Gastrocnemius medialis (tissue), 4 donors: ENCODE results near the gene ATP13A3. TPM values are rescaled to one million over a fixed set of nuclear protein-coding genes. Genes with fewer than 3 reads are reported as not detected.

Experiments
- ATAC-seq, 2 donors: fragments of 150-250 bp; one replicate each; pipeline ENCODE4 v1.9.1; 2016
- DNase-seq, 2 donors: peaks; one replicate each; pipeline ENCODE4 v3.0.0-alpha.2; 2019
- H3K27ac ChIP-seq, 4 donors: fragments of 200-600 bp; sonication (generic); 1 replicate in 1 of 4; 2 replicates in 3 of 4; pipeline ENCODE4 v1.5.1; 2016 to 2018; ENCODE audit warnings: mild to moderate bottlenecking in 2 of 4, moderate library complexity in 1 of 4
- H3K27me3 ChIP-seq, 3 donors: fragments of 200-600 bp; sonication (generic) in 2 of 3; 1 replicate in 1 of 3; 2 replicates in 2 of 3; pipeline versions ENCODE4 v1.5.1 to v1.6.0; 2016 to 2019; ENCODE audit warnings: mild to moderate bottlenecking in 1 of 3, moderate library complexity in 1 of 3
- H3K36me3 ChIP-seq, 2 donors: fragments of 200-600 bp; sonication (generic) in 1 of 2; one replicate each; pipeline ENCODE4 v1.5.1; 2017 to 2018
- H3K4me1 ChIP-seq, 2 donors: fragments of 200-600 bp; sonication (generic) in 1 of 2; one replicate each; pipeline ENCODE4 v1.5.1; 2016 to 2017; ENCODE audit warnings: mild to moderate bottlenecking in 2 of 2
- H3K4me3 ChIP-seq, 4 donors: fragments of 200-600 bp; sonication (generic) in 3 of 4; 1 replicate in 1 of 4; 2 replicates in 3 of 4; pipeline ENCODE4 v1.5.1; 2016 to 2019; ENCODE audit warnings: mild to moderate bottlenecking in 2 of 4
- H3K9me3 ChIP-seq, 3 donors: fragments of 200-600 bp; sonication (generic) in 2 of 3; 1 replicate in 1 of 3; 2 replicates in 2 of 3; pipeline ENCODE4 v1.5.1; 2016 to 2019
- POLR2A ChIP-seq, 2 donors: fragments of 450-650 bp; IDR thresholded peaks; one replicate each; pipeline ENCODE4 v1.6.1; 2017; ENCODE audit warnings: antibody characterized with exemption in 2 of 2, mild to moderate bottlenecking in 2 of 2, moderate library complexity in 2 of 2
- in situ Hi-C, 4 donors: fragments of 200-750 bp; cut with MboI; loops; one replicate each; pipeline versions ENCODE4 v1.15.0 to v1.8.0; 2017; ENCODE audit warnings: low sequenced_read_pairs in 4 of 4
- intact Hi-C: fragments of 100-400 bp; cut with DNase I; formaldehyde crosslinking; loops from one replicate; pipeline ENCODE4 v1.15.1; 2023; ENCODE audit warnings: low total_unique reads
- total RNA-seq, 4 donors: library from RNA; depleted of rRNA; stranded (reverse); fragments of >200 nt; gene quantifications; one replicate each; pipeline versions ENCODE4 v1.1.0 to v1.2.3, GENCODE V29; 2016
- TF ChIP-seq, protein P1 (sequence below), 5 experiments: fragments of 450-650 bp in 3 of 5; fragments of 200-600 bp in 2 of 5; sonication (generic) in 2 of 5; IDR thresholded peaks in 4 of 5; conservative IDR thresholded peaks in 1 of 5; 1 replicate in 4 of 5; 2 replicates in 1 of 5; pipeline ENCODE4 v1.5.1; 2016 to 2019; ENCODE audit warnings: antibody characterized with exemption in 5 of 5, mild to moderate bottlenecking in 3 of 5, moderate library complexity in 3 of 5

ATP13A3 gene
- total RNA-seq, 4 donors from 2014 or later: 31.8 to 90.2 (median 57.3) TPM

DNA sequence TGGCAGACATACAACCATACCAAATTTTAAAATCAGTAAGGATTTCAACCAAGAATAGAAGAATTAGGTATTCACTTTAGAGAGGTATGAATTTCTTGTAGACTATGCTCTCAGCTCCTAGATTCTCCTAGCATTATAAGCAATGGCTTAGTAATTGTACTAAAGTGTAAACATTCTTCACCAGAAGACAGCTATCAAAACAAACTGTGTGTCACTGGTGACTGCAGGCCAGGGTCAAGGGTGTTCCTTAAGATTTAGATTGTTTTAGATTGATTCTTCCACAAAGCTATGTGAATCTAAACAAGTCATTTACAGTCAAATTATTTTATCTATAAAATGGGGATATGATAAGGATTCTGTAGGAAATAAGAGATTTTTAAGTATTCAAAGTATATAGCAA is 64.6 kb downstream of the ATP13A3 start:
- H3K9me3 ChIP-seq: no peaks in the 10 kb centered on the region
- DNase-seq (no peak), ATAC-seq (no peak)
- H3K4me3 ChIP-seq: no peak overlapping the region
- H3K4me1 ChIP-seq: peaks cover 0 to 3% of the 10 kb centered on the region in 2 donors
- TF ChIP-seq, protein P1, sequence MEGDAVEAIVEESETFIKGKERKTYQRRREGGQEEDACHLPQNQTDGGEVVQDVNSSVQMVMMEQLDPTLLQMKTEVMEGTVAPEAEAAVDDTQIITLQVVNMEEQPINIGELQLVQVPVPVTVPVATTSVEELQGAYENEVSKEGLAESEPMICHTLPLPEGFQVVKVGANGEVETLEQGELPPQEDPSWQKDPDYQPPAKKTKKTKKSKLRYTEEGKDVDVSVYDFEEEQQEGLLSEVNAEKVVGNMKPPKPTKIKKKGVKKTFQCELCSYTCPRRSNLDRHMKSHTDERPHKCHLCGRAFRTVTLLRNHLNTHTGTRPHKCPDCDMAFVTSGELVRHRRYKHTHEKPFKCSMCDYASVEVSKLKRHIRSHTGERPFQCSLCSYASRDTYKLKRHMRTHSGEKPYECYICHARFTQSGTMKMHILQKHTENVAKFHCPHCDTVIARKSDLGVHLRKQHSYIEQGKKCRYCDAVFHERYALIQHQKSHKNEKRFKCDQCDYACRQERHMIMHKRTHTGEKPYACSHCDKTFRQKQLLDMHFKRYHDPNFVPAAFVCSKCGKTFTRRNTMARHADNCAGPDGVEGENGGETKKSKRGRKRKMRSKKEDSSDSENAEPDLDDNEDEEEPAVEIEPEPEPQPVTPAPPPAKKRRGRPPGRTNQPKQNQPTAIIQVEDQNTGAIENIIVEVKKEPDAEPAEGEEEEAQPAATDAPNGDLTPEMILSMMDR (IDR thresholded peaks at IDR 0.05 in 4 of 5, conservative IDR thresholded peaks at IDR 0.05 in 1 of 5): no peak
- TF ChIP-seq POLR2A (IDR thresholded peaks at IDR 0.05): no peak
- in situ Hi-C loops: no loop called here
- peaks cover 0 to 47% of the 10 kb centered on the region in 2 donors for H3K36me3 ChIP-seq
- no peaks in the 10 kb centered on the region for H3K27me3 ChIP-seq
- H3K27ac ChIP-seq: no peak overlapping the region
- intact Hi-C loops: no loop called here

DNA sequence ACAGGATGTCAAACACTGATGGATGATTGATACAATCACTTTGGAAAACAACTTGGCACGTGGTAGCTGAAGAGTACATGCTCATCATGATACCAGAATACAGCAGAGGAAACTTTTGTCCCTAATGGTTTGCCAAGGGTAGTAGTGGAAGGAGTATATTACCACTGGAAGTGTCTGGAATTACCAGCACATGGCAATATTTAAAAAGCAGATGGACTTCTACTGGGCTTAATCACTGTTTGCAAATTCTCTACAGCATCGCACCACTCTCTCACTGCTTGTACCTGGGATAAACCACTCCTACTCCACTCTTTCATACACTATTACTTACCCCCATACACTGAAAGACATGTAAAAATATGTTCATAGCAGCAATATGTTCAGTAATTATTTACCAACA is 68.1 kb downstream of the ATP13A3 start:
- no peak for ATAC-seq
- Histone ChIP-seq H3K4me3 (no peak overlapping the region), H3K27me3 (no peaks in the 10 kb centered on the region), H3K9me3 (no peaks in the 10 kb centered on the region), H3K36me3 (peaks cover 0 to 13% of the 10 kb centered on the region in 2 donors), H3K27ac (no peak overlapping the region), H3K4me1 (peaks cover 0 to 6% of the 10 kb centered on the region in 2 donors)
- TF ChIP-seq POLR2A (IDR thresholded peaks at IDR 0.05): no peak
- TF ChIP-seq, protein P1 (IDR thresholded peaks at IDR 0.05 in 4 of 5, conservative IDR thresholded peaks at IDR 0.05 in 1 of 5): no peak
- no peak for DNase-seq
- in situ Hi-C loops: no loop called here
- intact Hi-C loops: no loop called here

DNA sequence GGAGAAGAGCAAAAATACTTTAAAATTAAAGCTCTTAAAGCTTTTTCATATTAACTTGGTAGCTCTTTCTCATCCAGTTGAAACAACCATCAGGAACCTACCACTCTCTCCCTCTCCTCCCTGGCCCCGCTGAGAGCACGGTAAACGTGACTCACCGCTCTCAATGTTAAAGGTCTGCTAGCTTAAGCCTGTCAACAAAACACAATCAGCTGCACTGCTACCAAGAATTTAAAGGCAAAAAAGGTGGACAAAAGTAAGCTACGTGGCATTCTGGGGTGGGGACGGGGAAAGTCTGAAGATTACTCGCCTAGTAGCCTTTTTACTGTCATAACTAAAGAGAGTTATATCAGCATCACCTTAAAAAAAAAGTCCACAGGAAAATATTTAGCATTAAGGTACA is 79.4 kb downstream of the ATP13A3 start:
- peaks cover 0 to 22% of the 10 kb centered on the region in 2 donors for H3K36me3 ChIP-seq
- no peak overlapping the region for H3K4me3 ChIP-seq
- H3K27me3 ChIP-seq: peaks cover 0 to under 1% (median 0%) of the 10 kb centered on the region in 3 donors
- ATAC-seq (no peak), DNase-seq (no peak)
- no peaks in the 10 kb centered on the region for H3K4me1 ChIP-seq
- in situ Hi-C loops: loop anchor here in 2 of 4 donors (5.0 kb wide), 1 partner anchor 75 kb away; no protein-coding TSS in a partner anchor
- TF ChIP-seq, protein P1 (IDR thresholded peaks at IDR 0.05 in 4 of 5, conservative IDR thresholded peaks at IDR 0.05 in 1 of 5): no peak
- TF ChIP-seq POLR2A (IDR thresholded peaks at IDR 0.05): no peak
- no peaks in the 10 kb centered on the region for H3K9me3 ChIP-seq
- intact Hi-C loops: no loop called here
- no peak overlapping the region for H3K27ac ChIP-seq

DNA sequence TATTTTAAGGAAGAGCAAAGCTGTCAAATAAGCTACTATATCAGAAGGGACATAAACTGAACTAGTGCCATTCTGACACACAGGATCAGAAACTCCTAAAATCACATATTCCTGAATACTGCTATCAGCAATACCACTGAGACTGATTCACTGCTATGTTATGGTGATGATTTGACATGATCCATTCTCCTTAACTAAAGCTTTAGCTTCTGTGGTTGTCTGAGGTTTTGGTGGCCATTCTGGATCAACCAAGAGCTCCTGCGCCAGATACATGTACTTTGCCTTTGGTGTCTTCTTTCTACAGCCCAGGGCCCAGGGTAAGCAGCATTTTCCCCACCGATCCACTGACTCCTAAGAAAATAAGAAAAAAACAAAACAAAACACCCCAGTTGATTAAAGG is 81.0 kb downstream of the ATP13A3 start:
- no peak for DNase-seq
- no peaks in the 10 kb centered on the region for H3K4me1 ChIP-seq
- no peak overlapping the region for H3K4me3 ChIP-seq
- in situ Hi-C loops (loop anchor here in 2 of 4 donors (5.0 kb wide), 1 partner anchor 73 kb away; no protein-coding TSS in a partner anchor), intact Hi-C loops (no loop called here)
- no peak overlapping the region for H3K27ac ChIP-seq
- H3K9me3 ChIP-seq: no peaks in the 10 kb centered on the region
- peaks cover 0 to 9% of the 10 kb centered on the region in 2 donors for H3K36me3 ChIP-seq
- TF ChIP-seq, protein P1 (IDR thresholded peaks at IDR 0.05 in 4 of 5, conservative IDR thresholded peaks at IDR 0.05 in 1 of 5): no peak
- no peak for TF ChIP-seq POLR2A (IDR thresholded peaks at IDR 0.05)
- H3K27me3 ChIP-seq: peaks cover 0 to 3% (median 0%) of the 10 kb centered on the region in 3 donors
- ATAC-seq: no peak
